WERI-Rb-1 (cell line): ENCODE data around the gene NR4A1.
A peak's percentile ranks its signal among the peaks of the same experiment; 100 is the strongest.

Experiments used
- DNase-seq: peaks from one replicate; pipeline ENCODE4 v3.0.0-alpha.2; 2020
- H3K27ac ChIP-seq: fragments of 250-450 bp; sonication (Bioruptor Pico); 2 replicates; pipeline ENCODE4 v1.5.1; 2020; ENCODE audit warnings: mild to moderate bottlenecking, moderate library complexity
- H3K27me3 ChIP-seq: fragments of 250-450 bp; sonication (Bioruptor Pico); 2 replicates; pipeline ENCODE4 v1.5.1; 2021; ENCODE audit warnings: mild to moderate bottlenecking, low read depth, moderate library complexity; ENCODE audit not compliant: insufficient read depth, severe bottlenecking
- H3K36me3 ChIP-seq: fragments of 250-450 bp; sonication (Bioruptor Pico); 2 replicates; pipeline ENCODE4 v1.5.1; 2020; ENCODE audit warnings: mild to moderate bottlenecking, moderate library complexity
- H3K4me3 ChIP-seq: 2 replicates; pipeline ENCODE4 v1.5.1; 2011; ENCODE audit warnings: low read depth, mild to moderate bottlenecking, control low read depth, low read length
- H3K9me3 ChIP-seq: fragments of 250-450 bp; sonication (Bioruptor Pico); 2 replicates; pipeline ENCODE4 v1.5.1; 2021; ENCODE audit warnings: mild to moderate bottlenecking, moderate library complexity; ENCODE audit not compliant: severe bottlenecking
- TF ChIP-seq, protein P1 (sequence below): IDR thresholded peaks from 2 replicates; pipeline ENCODE4 v1.5.1; 2011; ENCODE audit warnings: low read depth, mild to moderate bottlenecking, control low read depth, inconsistent platforms, low read length

Gene NR4A1

DNA sequence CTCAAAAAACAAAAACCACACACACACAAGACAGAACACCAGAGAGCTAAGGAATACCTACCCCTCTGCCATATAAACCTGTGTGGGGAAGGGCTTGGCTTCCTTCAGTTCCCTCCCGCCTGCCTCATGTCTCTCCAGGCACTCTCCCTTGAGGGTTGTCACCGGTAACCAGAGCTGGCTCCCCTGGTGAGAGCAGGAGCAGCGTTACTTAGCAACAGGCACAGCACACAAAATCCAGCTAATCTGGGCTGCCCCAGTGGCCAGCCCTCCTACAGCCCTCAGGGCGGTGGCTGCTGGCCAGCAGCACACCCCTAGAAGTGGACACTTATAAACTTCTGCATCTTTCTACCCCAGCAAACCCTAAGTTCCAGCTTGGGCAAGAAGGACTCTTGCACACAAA, 21.6 kb upstream of the NR4A1 start:
- Histone ChIP-seq H3K27ac (no peak overlapping the region), H3K36me3 (no peaks in the 10 kb centered on the region)
- DNase-seq = peak; percentile 84

DNA sequence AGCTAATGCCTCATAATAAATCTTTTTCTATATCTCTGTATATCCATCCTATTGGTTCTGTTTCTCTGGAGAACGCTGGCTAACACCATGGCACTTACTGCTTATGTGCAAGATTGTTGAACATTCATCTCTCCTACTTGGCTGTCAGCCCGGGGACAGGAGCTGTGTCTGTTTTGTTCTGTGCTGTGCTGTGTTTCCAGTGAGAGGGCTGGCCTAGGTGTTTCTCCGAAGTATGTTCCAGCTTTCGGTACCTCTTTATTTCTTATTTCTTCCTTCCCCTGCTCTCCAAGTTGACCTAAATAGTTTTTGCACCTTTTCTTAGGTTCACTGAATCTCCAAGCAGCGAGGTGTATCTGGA, 18.8 kb upstream of the NR4A1 start:
- Histone ChIP-seq H3K9me3 (no peaks in the 10 kb centered on the region), H3K27me3 (no peaks in the 10 kb centered on the region), H3K4me3 (peak overlapping the region; percentile 54), H3K36me3 (no peaks in the 10 kb centered on the region), H3K27ac (no peak overlapping the region; the same call in 1 of the 2 replicates)
- TF ChIP-seq, protein P1, sequence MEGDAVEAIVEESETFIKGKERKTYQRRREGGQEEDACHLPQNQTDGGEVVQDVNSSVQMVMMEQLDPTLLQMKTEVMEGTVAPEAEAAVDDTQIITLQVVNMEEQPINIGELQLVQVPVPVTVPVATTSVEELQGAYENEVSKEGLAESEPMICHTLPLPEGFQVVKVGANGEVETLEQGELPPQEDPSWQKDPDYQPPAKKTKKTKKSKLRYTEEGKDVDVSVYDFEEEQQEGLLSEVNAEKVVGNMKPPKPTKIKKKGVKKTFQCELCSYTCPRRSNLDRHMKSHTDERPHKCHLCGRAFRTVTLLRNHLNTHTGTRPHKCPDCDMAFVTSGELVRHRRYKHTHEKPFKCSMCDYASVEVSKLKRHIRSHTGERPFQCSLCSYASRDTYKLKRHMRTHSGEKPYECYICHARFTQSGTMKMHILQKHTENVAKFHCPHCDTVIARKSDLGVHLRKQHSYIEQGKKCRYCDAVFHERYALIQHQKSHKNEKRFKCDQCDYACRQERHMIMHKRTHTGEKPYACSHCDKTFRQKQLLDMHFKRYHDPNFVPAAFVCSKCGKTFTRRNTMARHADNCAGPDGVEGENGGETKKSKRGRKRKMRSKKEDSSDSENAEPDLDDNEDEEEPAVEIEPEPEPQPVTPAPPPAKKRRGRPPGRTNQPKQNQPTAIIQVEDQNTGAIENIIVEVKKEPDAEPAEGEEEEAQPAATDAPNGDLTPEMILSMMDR = no peak
- DNase-seq = no peak

More for the DNA sequence above, 21.6 kb upstream of the NR4A1 start:
- Histone ChIP-seq H3K27me3 (no peaks in the 10 kb centered on the region), H3K4me3 (no peak overlapping the region), H3K9me3 (no peaks in the 10 kb centered on the region)
- TF ChIP-seq, protein P1 = no peak

DNA sequence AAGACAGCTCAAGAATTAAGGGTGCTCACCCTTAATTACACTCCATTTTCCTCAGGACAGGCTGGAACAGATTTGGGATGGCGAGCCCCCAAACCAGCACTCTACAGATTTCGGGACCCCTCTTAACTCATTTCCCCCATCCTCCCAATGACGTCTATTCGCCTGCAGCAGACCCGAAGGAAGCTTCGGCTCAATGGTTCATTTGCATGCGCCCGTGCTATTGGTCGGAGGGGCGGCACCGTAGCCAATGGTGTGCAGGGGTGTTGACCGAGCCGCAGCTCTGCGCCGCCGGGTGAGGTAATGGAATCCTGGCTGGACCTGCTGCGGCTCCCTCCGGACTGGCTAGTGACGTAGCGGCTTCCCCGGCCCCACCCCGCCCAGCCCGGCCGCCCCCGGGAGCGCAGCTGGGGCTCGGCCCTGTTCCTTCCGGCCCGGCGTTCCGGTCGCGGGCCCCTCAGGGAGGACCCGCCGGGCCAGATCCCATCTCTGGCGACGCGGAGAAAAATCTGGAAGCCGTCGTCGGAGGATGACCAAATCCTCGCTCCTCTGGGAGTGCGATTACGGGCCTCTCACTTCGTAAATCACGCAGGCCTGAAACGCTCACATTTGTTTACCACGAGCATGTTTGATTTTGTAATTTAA, 18.3 kb upstream of the NR4A1 start:
- Histone ChIP-seq H3K36me3 (no peaks in the 10 kb centered on the region), H3K9me3 (no peaks in the 10 kb centered on the region), H3K27ac (peak overlapping the region; percentile 66), H3K4me3 (peak overlapping the region; percentile 54), H3K27me3 (no peaks in the 10 kb centered on the region)
- TF ChIP-seq, protein P1 = no peak
- DNase-seq = peak; percentile 97

DNA sequence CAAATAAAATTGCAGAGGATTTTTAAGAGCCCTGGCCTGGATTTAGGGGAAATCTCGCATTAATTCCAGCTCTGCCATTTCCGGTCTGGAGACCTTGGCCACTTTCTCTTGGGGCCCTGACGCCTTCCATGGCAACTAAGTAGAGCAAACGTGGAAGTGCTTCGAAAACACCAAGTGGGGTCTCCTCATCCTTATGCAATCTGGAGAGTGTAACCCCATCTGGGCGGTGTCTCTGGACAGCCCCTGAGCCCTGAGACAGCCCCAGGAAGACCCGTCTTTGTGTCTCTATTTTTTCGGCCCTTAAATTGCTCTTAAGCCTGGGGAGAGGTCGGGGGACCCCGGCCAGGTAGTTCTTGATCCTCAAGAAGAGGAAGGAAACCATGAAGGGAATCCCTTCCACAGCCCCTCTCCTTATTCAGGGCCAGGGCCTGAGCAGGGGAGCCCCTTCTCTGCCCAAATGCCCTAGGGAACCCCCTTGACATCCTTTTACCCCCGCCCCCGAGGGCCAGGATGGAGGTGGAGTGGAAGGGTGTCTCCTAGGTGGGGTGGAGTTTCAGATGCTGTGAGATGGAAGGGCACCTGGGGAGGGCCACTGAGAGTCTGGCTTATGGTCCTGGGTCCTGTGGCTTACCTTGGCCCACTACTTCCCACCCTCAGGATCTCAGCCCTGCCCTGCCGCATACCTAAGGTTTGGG, 17.6 kb upstream of the NR4A1 start:
- no peaks in the 10 kb centered on the region for H3K36me3 ChIP-seq
- peak overlapping the region; percentile 66 for H3K27ac ChIP-seq
- H3K9me3 ChIP-seq = no peaks in the 10 kb centered on the region
- TF ChIP-seq, protein P1 = no peak
- H3K27me3 ChIP-seq = no peaks in the 10 kb centered on the region
- peak overlapping the region; percentile 54 for H3K4me3 ChIP-seq
- no peak for DNase-seq

DNA sequence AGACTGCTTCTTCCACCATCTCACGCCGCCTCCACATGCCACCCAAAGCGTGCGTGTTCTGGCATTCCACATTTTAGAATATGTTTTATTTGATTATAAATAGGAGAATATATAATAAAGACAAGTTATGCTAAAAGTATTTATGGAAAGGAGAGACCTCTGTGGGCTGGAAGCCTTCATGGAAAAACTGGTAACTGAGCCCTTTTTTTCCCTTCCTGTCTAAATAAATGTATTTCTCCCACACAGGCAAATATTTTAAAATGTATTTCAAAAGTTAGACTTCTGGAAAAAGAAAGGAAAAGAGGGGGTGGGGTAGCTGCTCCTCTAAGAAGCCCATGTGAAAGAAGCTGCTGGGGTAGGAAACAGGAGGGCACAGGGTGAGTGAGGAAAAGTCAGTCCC, 16.1 kb upstream of the NR4A1 start:
- Histone ChIP-seq H3K36me3 (peaks cover 4% of the 10 kb centered on the region; the same call in 1 of the 2 replicates), H3K27ac (no peak overlapping the region), H3K4me3 (no peak overlapping the region), H3K27me3 (no peaks in the 10 kb centered on the region), H3K9me3 (no peaks in the 10 kb centered on the region)
- no peak for DNase-seq
- TF ChIP-seq, protein P1 = no peak
